ENCODE results near the gene COL4A3.
A peak's percentile ranks its signal among the peaks of the same experiment; 100 is the strongest.

Gene COL4A3

GRCh38 chr2:227349989-227350612, 185.7 kb downstream of the COL4A3 start:
- TF ChIP-seq Cebpa-rat (IDR thresholded peaks at IDR 0.05) = no peak
- H3K36me3 ChIP-seq = peaks cover 41 to 96% (median 77%) of the 10 kb centered on the region in 11 experiments
- no peaks in the 10 kb centered on the region for H3K4me1 ChIP-seq
- H3K4me2 ChIP-seq = no peak overlapping the region
- no peaks in the 10 kb centered on the region for H3K27me3 ChIP-seq
- no peaks in the 10 kb centered on the region for H4K20me1 ChIP-seq
- no peak overlapping the region for H3K9ac ChIP-seq
- H3K9me3 ChIP-seq (replicated peaks in 1 of 11) = no peaks in the 10 kb centered on the region
- H3K27ac ChIP-seq = no peak overlapping the region
- no peak overlapping the region for H3K4me3 ChIP-seq

- Histone ChIP-seq H4K20me1 (no peaks in the 10 kb centered on the region), H3K9ac (no peak overlapping the region), H3K27me3 (no peaks in the 10 kb centered on the region), H3K36me3 (peaks cover 50 to 96% (median 79%) of the 10 kb centered on the region in 11 experiments), H3K4me3 (no peak overlapping the region), H3K9me3 (replicated peaks in 1 of 11) (no peaks in the 10 kb centered on the region), H3K4me2 (no peak overlapping the region), H3K4me1 (peaks cover 0 to 9% (median 0%) of the 10 kb centered on the region in 10 experiments; a peak in 5 of 20 replicates), H3K27ac (no peak overlapping the region)
- no peak for TF ChIP-seq Cebpa-rat (IDR thresholded peaks at IDR 0.05)
Measured at GRCh38 chr2:227351639-227352038, 187.2 kb downstream of the COL4A3 start.

- H3K27me3 ChIP-seq = no peaks in the 10 kb centered on the region
- peaks cover 54 to 66% (median 60%) of the 10 kb centered on the region in 11 experiments for H3K36me3 ChIP-seq
- no peaks in the 10 kb centered on the region for H4K20me1 ChIP-seq
- H3K9ac ChIP-seq = no peak overlapping the region
- no peak overlapping the region for H3K27ac ChIP-seq
- no peak overlapping the region for H3K4me2 ChIP-seq
- no peaks in the 10 kb centered on the region for H3K9me3 ChIP-seq (replicated peaks in 1 of 11)
- no peak overlapping the region for H3K4me3 ChIP-seq
- H3K4me1 ChIP-seq = peaks cover 16 to 30% (median 18%) of the 10 kb centered on the region in 10 experiments
- no peak for TF ChIP-seq Cebpa-rat (IDR thresholded peaks at IDR 0.05)
Measured at GRCh38 chr2:227360351-227360750, 195.9 kb downstream of the COL4A3 start.

GRCh38 chr2:227363756-227364155, 199.3 kb downstream of the COL4A3 start:
- Histone ChIP-seq H3K4me2 (peak overlapping the region in 10 of 11 experiments; percentile 38 to 73 (median 63); a peak in 13 of 22 replicates), H3K4me1 (peaks cover 16 to 57% (median 46%) of the 10 kb centered on the region in 10 experiments), H3K9me3 (replicated peaks in 1 of 11) (no peaks in the 10 kb centered on the region), H3K27ac (peak overlapping the region in 1 of 11 experiments; percentile 43; a peak in 1 of 22 replicates), H3K4me3 (no peak overlapping the region), H3K27me3 (no peaks in the 10 kb centered on the region), H3K36me3 (peaks cover 20 to 32% (median 26%) of the 10 kb centered on the region in 11 experiments; a peak in 21 of 22 replicates), H4K20me1 (no peaks in the 10 kb centered on the region), H3K9ac (no peak overlapping the region)
- TF ChIP-seq Cebpa-rat (IDR thresholded peaks at IDR 0.05) = no peak
